AG04450 (cell line): ENCODE results near the gene DBX2. TPM values are rescaled to one million over a fixed set of nuclear protein-coding genes. Genes with fewer than 3 reads are reported as not detected.

Experiments
- CTCF ChIA-PET: fragments of 300-600, 350-600 bp; formaldehyde crosslinking; extraction: SDS; loops from one replicate; lab custom pipeline; 2022; ENCODE audit warnings: antibody characterized with exemption, inconsistent platforms; lab: Charles Lee
- POLR2A ChIA-PET: fragments of 350-600 bp; formaldehyde crosslinking; extraction: SDS; loops from one replicate; lab custom pipeline; 2021; ENCODE audit warnings: antibody characterized with exemption, inconsistent platforms; lab: Yijun Ruan, JAX
- DNase-seq: peaks from one replicate; pipeline ENCODE4 v3.0.0-alpha.2; 2011; ENCODE audit warnings: low read depth, low spot score
- H3K27ac ChIP-seq: one replicate; pipeline ENCODE4 v1.5.1; 2012; ENCODE audit warnings: low read depth, low read length, control low read depth
- H3K27me3 ChIP-seq: one replicate; pipeline ENCODE4 v1.6.0; 2012; ENCODE audit warnings: low read length; ENCODE audit not compliant: control insufficient read depth, insufficient read depth
- H3K4me3 ChIP-seq: 2 replicates; pipeline ENCODE4 v1.5.1; 2011; ENCODE audit warnings: mild to moderate bottlenecking, low read depth, low read length, control low read depth
- H3K9me3 ChIP-seq: 2 replicates; pipeline ENCODE4 v1.5.1; 2012; ENCODE audit warnings: low read length; ENCODE audit not compliant: control insufficient read depth, insufficient read depth
- polyA plus RNA-seq: library from polyadenylated mRNA; depleted of rRNA; stranded (reverse); fragments of >200 nt; gene quantifications from 2 replicates; pipeline ENCODE4 v1.2.3, GENCODE V29; 2011
- TF ChIP-seq, protein P1 (sequence below): IDR thresholded peaks from 2 replicates; pipeline ENCODE4 v1.5.1; 2011; ENCODE audit warnings: low read depth, low read length, control low read depth, inconsistent platforms

Gene DBX2
- polyA plus RNA-seq, 1 experiment: not detected

DNA sequence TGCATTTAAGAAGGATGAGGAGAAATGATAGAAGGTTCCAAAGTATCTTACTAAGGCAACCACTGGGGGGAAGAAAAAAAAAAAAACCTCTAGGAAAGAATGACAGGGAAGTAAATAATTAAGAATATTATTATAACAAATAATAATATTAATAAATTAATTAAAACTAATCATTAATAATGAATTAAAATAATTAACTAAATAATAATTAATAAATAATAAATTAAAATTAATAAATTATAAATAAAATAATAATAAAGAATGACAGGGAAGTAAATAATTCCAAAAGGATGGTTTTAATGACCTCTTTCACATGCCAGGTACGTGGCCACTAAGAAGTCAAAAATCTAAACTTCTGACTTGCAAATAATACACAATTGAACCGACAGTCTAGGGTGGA is 9.9 kb downstream of the DBX2 start:
- ChIA-PET CTCF (no interaction called here), POLR2A (no interaction called here)
- Histone ChIP-seq H3K27me3 (no peaks in the 10 kb centered on the region), H3K27ac (no peak overlapping the region), H3K9me3 (no peaks in the 10 kb centered on the region), H3K4me3 (no peak overlapping the region)
- TF ChIP-seq, protein P1, sequence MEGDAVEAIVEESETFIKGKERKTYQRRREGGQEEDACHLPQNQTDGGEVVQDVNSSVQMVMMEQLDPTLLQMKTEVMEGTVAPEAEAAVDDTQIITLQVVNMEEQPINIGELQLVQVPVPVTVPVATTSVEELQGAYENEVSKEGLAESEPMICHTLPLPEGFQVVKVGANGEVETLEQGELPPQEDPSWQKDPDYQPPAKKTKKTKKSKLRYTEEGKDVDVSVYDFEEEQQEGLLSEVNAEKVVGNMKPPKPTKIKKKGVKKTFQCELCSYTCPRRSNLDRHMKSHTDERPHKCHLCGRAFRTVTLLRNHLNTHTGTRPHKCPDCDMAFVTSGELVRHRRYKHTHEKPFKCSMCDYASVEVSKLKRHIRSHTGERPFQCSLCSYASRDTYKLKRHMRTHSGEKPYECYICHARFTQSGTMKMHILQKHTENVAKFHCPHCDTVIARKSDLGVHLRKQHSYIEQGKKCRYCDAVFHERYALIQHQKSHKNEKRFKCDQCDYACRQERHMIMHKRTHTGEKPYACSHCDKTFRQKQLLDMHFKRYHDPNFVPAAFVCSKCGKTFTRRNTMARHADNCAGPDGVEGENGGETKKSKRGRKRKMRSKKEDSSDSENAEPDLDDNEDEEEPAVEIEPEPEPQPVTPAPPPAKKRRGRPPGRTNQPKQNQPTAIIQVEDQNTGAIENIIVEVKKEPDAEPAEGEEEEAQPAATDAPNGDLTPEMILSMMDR: no peak
- no peak for DNase-seq

GRCh38 chr12:45039757-45040156 is 11.1 kb downstream of the DBX2 start:
- Histone ChIP-seq H3K27ac (no peak overlapping the region), H3K4me3 (no peak overlapping the region), H3K9me3 (no peaks in the 10 kb centered on the region), H3K27me3 (no peaks in the 10 kb centered on the region)
- ChIA-PET POLR2A (no interaction called here), CTCF (no interaction called here)
- TF ChIP-seq, protein P1: no peak
- DNase-seq: no peak

GRCh38 chr12:45034861-45035265 is 16.0 kb downstream of the DBX2 start:
- no peaks in the 10 kb centered on the region for H3K27me3 ChIP-seq
- TF ChIP-seq, protein P1: no peak
- CTCF ChIA-PET: no interaction called here
- no peak overlapping the region for H3K4me3 ChIP-seq
- POLR2A ChIA-PET: no interaction called here
- H3K27ac ChIP-seq: no peak overlapping the region
- no peak for DNase-seq
- no peaks in the 10 kb centered on the region for H3K9me3 ChIP-seq

DNA sequence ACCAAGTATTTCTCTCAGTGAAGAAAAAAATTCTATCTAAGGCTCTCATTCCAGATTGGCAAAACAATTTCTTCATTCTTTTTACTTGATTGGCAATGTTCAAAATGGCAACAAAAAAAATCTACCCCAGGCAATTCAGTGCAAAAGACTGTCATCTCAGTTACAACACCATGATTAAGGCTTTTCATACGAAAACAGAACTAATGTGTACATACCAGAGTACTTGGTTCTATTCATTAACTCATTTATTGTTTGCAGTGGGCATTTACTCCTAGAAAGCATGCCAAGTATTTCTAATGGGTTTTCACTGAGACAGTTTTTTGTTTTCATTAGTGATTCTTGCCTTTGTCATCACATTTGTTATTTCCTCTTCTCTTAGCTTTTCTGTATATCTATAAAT is 33.0 kb downstream of the DBX2 start:
- CTCF ChIA-PET: no interaction called here
- POLR2A ChIA-PET: no interaction called here
- no peak overlapping the region for H3K27ac ChIP-seq
- no peak for DNase-seq
- H3K27me3 ChIP-seq: no peaks in the 10 kb centered on the region
- no peaks in the 10 kb centered on the region for H3K9me3 ChIP-seq
- no peak overlapping the region for H3K4me3 ChIP-seq
- TF ChIP-seq, protein P1: no peak

- ChIA-PET POLR2A (no interaction called here), CTCF (no interaction called here)
- Histone ChIP-seq H3K27ac (no peak overlapping the region), H3K9me3 (no peaks in the 10 kb centered on the region), H3K4me3 (no peak overlapping the region), H3K27me3 (no peaks in the 10 kb centered on the region)
- TF ChIP-seq, protein P1: no peak
- DNase-seq: no peak
These were observed 36.5 kb downstream of the DBX2 start for GRCh38 chr12:45014396-45014795.
